OCI-LY1 (cell line): ENCODE data around the gene GRB2.

Source experiments
- EZH2 ChIP-seq: fragments of 200-600 bp; sonication (generic), shearing (Covaris generic); IDR thresholded peaks from 2 replicates; pipeline ENCODE4 v1.8.0; 2017; ENCODE audit warnings: borderline replicate concordance, mixed run types, mild to moderate bottlenecking, antibody characterized with exemption, low read length, moderate library complexity, mixed read lengths
- TF ChIP-seq, protein P1 (sequence below): fragments of 200-600 bp; sonication (generic), shearing (Covaris generic); IDR thresholded peaks from 2 replicates; pipeline ENCODE4 v1.5.1; 2017; ENCODE audit warnings: mild to moderate bottlenecking, antibody characterized with exemption, low read length, moderate library complexity, mixed read lengths

DNA sequence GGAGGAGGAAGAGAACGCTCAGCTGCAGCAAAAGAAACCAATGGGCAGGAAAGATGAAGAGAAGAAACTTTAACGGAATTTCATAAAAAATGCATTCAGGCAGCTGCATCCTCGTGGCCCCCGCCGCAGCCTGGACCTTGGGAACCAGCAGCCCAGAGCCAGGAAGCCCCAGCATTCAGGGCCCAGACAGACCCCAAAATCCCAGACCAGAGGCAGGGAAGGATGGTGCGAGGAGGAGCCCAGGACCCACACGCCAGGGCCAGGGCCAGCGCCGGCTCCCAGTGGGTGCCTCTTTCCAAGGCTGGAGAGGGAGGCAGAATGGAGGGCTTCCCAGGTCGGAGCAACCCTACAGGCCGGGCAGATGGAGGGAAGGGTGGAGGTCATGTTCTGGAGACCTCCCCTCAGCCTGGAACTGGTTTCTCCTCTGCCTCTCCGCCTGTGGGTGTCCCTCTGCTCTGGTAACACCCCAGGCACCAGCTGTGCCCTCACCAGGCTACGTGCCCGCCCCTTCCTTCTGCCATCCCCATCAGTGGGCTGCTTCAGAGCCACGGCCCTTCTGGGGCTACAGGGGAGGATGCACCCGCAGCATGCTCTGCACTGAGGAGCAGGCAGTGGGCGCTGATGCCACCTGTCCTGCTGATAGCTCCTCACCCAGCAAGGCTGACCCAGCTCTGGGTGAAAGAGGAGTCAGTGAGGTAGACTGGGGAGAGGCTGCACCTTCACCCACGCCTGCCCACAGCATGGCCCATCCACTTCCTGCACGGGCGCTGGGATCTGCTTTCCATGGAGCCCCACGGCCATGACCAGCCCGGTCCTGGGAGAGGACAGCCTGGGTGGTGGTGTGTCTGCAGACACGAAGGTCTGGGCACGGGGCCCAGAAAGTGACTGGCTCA lies 133.3 kb downstream of the GRB2 start:
- TF ChIP-seq, protein P1, sequence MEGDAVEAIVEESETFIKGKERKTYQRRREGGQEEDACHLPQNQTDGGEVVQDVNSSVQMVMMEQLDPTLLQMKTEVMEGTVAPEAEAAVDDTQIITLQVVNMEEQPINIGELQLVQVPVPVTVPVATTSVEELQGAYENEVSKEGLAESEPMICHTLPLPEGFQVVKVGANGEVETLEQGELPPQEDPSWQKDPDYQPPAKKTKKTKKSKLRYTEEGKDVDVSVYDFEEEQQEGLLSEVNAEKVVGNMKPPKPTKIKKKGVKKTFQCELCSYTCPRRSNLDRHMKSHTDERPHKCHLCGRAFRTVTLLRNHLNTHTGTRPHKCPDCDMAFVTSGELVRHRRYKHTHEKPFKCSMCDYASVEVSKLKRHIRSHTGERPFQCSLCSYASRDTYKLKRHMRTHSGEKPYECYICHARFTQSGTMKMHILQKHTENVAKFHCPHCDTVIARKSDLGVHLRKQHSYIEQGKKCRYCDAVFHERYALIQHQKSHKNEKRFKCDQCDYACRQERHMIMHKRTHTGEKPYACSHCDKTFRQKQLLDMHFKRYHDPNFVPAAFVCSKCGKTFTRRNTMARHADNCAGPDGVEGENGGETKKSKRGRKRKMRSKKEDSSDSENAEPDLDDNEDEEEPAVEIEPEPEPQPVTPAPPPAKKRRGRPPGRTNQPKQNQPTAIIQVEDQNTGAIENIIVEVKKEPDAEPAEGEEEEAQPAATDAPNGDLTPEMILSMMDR, result peak; percentile 34; the same call in 1 of the 2 replicates
- TF ChIP-seq EZH2, result no peak
